Neural crest cell (in vitro differentiated cells): Measurements from ENCODE around the gene ZKSCAN1. TPM values are rescaled to one million over a fixed set of nuclear protein-coding genes. Genes with fewer than 3 reads are reported as not detected.
A peak's percentile ranks its signal among the peaks of the same experiment; 100 is the strongest.

Experiments used
- DNase-seq: peaks from one replicate; pipeline ENCODE4 v3.0.0; 2021; ENCODE audit warnings: low read depth, mixed read lengths, low spot score
- H3K27ac Mint-ChIP-seq: one replicate; pipeline ENCODE4 v1.8.0; 2021; ENCODE audit warnings: mild to moderate bottlenecking, mixed read lengths; ENCODE audit not compliant: unreplicated experiment
- H3K27me3 Mint-ChIP-seq: 2 replicates; pipeline ENCODE4 v1.8.0; 2021; ENCODE audit warnings: low read depth, mild to moderate bottlenecking, mixed read lengths
- H3K36me3 Mint-ChIP-seq: 2 replicates; pipeline ENCODE4 v1.8.0; 2021; ENCODE audit warnings: low read depth, mild to moderate bottlenecking, mixed read lengths
- H3K4me1 Mint-ChIP-seq: 2 replicates; pipeline ENCODE4 v1.8.0; 2021; ENCODE audit warnings: mixed read lengths
- H3K4me3 Mint-ChIP-seq: one replicate; pipeline ENCODE4 v1.8.0; 2021; ENCODE audit warnings: mild to moderate bottlenecking, mixed read lengths
- H3K9me3 Mint-ChIP-seq: 2 replicates; pipeline ENCODE4 v1.8.0; 2021; ENCODE audit warnings: mixed read lengths
- CTCF ChIP-seq: fragments of 200-600 bp; sonication (generic); conservative IDR thresholded peaks from 2 replicates; pipeline ENCODE4 v1.5.0; 2021; ENCODE audit warnings: antibody characterized with exemption, mild to moderate bottlenecking
- total RNA-seq: library from RNA; stranded (reverse); gene quantifications from 2 replicates; pipeline ENCODE4 v1.2.1, GENCODE V29; 2021

The ZKSCAN1 gene
- total RNA-seq, 1 donor from 2014 or later, result 122 TPM

GRCh38 chr7:100035876-100036275 is 20.5 kb downstream of the ZKSCAN1 start:
- Mint-ChIP-seq H3K4me1 (no peaks in the 10 kb centered on the region), H3K9me3 (no peaks in the 10 kb centered on the region), H3K4me3 (no peak overlapping the region), H3K27me3 (no peaks in the 10 kb centered on the region), H3K27ac (no peak overlapping the region), H3K36me3 (peaks cover 32% of the 10 kb centered on the region)
- no peak for DNase-seq
- no peak for TF ChIP-seq CTCF

GRCh38 chr7:100038326-100038725 is 22.9 kb downstream of the ZKSCAN1 start:
- no peaks in the 10 kb centered on the region for H3K4me1 Mint-ChIP-seq
- H3K27me3 Mint-ChIP-seq, result no peaks in the 10 kb centered on the region
- H3K9me3 Mint-ChIP-seq, result no peaks in the 10 kb centered on the region
- H3K4me3 Mint-ChIP-seq, result no peak overlapping the region
- TF ChIP-seq CTCF, result no peak
- H3K36me3 Mint-ChIP-seq, result peaks cover 28% of the 10 kb centered on the region
- no peak for DNase-seq
- no peak overlapping the region for H3K27ac Mint-ChIP-seq

GRCh38 chr7:100040575-100040974 is 25.2 kb downstream of the ZKSCAN1 start:
- H3K27me3 Mint-ChIP-seq, result no peaks in the 10 kb centered on the region
- no peak for DNase-seq
- TF ChIP-seq CTCF, result no peak
- no peak overlapping the region for H3K4me3 Mint-ChIP-seq
- H3K27ac Mint-ChIP-seq, result no peak overlapping the region
- H3K9me3 Mint-ChIP-seq, result no peaks in the 10 kb centered on the region
- H3K4me1 Mint-ChIP-seq, result no peaks in the 10 kb centered on the region
- H3K36me3 Mint-ChIP-seq, result peaks cover 17% of the 10 kb centered on the region

GRCh38 chr7:100044718-100045117 is 29.3 kb downstream of the ZKSCAN1 start:
- TF ChIP-seq CTCF, result no peak
- Mint-ChIP-seq H3K4me3 (no peak overlapping the region), H3K36me3 (peaks cover 5% of the 10 kb centered on the region), H3K27ac (no peak overlapping the region), H3K9me3 (no peaks in the 10 kb centered on the region), H3K27me3 (no peaks in the 10 kb centered on the region), H3K4me1 (peaks cover 9% of the 10 kb centered on the region)
- no peak for DNase-seq

GRCh38 chr7:100048680-100049079 is 33.3 kb downstream of the ZKSCAN1 start:
- H3K27me3 Mint-ChIP-seq, result no peaks in the 10 kb centered on the region
- peak overlapping the region; percentile 96 for H3K4me3 Mint-ChIP-seq
- H3K27ac Mint-ChIP-seq, result peak overlapping the region; percentile 43
- no peaks in the 10 kb centered on the region for H3K9me3 Mint-ChIP-seq
- DNase-seq, result no peak
- peaks cover 25% of the 10 kb centered on the region for H3K4me1 Mint-ChIP-seq
- no peak for TF ChIP-seq CTCF
- no peaks in the 10 kb centered on the region for H3K36me3 Mint-ChIP-seq
